ENCODE data around the gene PAWR.
"Not testable (repeated sequence)": the region's sequence is repeated elsewhere in the genome, so short reads cannot be mapped to it uniquely, and the experiment has no call there.

- not testable (repeated sequence) for TF ChIP-seq POLR2AphosphoS5, CTCF, EP300, POLR2A (IDR thresholded peaks at IDR 0.05)
These were observed 6.4 kb downstream of the PAWR start for GRCh38 chr12:79684338-79684737.
